PC-3 (cell line): ENCODE results near the gene ARHGAP15. TPM values are rescaled to one million over a fixed set of nuclear protein-coding genes. Genes with fewer than 3 reads are reported as not detected.

Source experiments
- ATAC-seq: fragments of 200-7000 bp; cut with Tn5 transposase; 2 replicates; pipeline ENCODE4 v1.9.1; 2020; ENCODE audit warnings: mild to moderate bottlenecking, moderate library complexity
- BruUV-seq: library from RNA; stranded (reverse); fragments of 400-500 nt; replicated peaks from 2 replicates; lab custom pipeline; 2021; lab: Mats Ljungman, UMichigan
- CTCF ChIA-PET: fragments of 300-600 bp; sonication (Branson Sonifier 250); formaldehyde crosslinking; loops from one replicate; lab custom pipeline; 2022; ENCODE audit warnings: antibody characterized with exemption; lab: Charles Lee
- POLR2A ChIA-PET: fragments of 300-600 bp; sonication (Branson Sonifier 250); formaldehyde crosslinking; loops from one replicate; lab custom pipeline; 2022; ENCODE audit warnings: antibody characterized with exemption; ENCODE audit not compliant: unreplicated experiment; lab: Charles Lee
- DNase-seq: peaks from one replicate; pipeline ENCODE4 v3.0.0-alpha.2; 2015
- H2AFZ ChIP-seq: fragments of 300-600 bp; sonication (generic); 2 replicates; pipeline ENCODE4 v1.6.0; 2016; ENCODE audit warnings: antibody characterized with exemption, low read length
- H3F3A ChIP-seq: fragments of 300-600 bp; sonication (generic); one replicate; pipeline ENCODE4 v1.6.0; 2017; ENCODE audit warnings: antibody characterized with exemption, low read length, control low read depth, mild to moderate bottlenecking; ENCODE audit not compliant: unreplicated experiment
- H3K27ac ChIP-seq: fragments of 300-600 bp; sonication (generic); 2 replicates; pipeline ENCODE4 v1.5.1; 2016; ENCODE audit warnings: mild to moderate bottlenecking, low read length
- H3K27me3 ChIP-seq: fragments of 300-600 bp; sonication (generic); 2 replicates; pipeline ENCODE4 v1.6.1; 2016; ENCODE audit warnings: low read length, mixed read lengths
- H3K36me3 ChIP-seq: fragments of 300-600 bp; sonication (generic); 2 replicates; pipeline ENCODE4 v1.6.1; 2016; ENCODE audit warnings: low read depth, mixed run types, low read length, mixed read lengths
- H3K4me1 ChIP-seq: fragments of 300-600 bp; sonication (generic); 2 replicates; pipeline ENCODE4 v1.5.1; 2016; ENCODE audit warnings: low read length; ENCODE audit not compliant: insufficient read depth
- H3K4me2 ChIP-seq: fragments of 300-600 bp; sonication (generic); 2 replicates; pipeline ENCODE4 v1.6.0; 2016; ENCODE audit warnings: low read length
- H3K4me3 ChIP-seq: fragments of 300-600 bp; sonication (generic); 2 replicates; pipeline ENCODE4 v1.5.1; 2016; ENCODE audit warnings: mild to moderate bottlenecking, low read length, mixed read lengths
- H3K79me2 ChIP-seq: fragments of 300-600 bp; sonication (generic); 2 replicates; pipeline ENCODE4 v1.6.1; 2017; ENCODE audit warnings: low read length, mixed read lengths
- H3K9ac ChIP-seq: fragments of 300-600 bp; sonication (generic); 2 replicates; pipeline ENCODE4 v1.6.0; 2016; ENCODE audit warnings: mild to moderate bottlenecking, low read length
- H3K9me2 ChIP-seq: fragments of 300-600 bp; sonication (generic); replicated peaks from 2 replicates; pipeline ENCODE4 v1.6.1; 2016; ENCODE audit warnings: mixed run types, low read length, mixed read lengths
- H3K9me3 ChIP-seq: fragments of 300-600 bp; sonication (generic); 2 replicates; pipeline ENCODE4 v1.6.1; 2016; ENCODE audit warnings: low read length, mixed read lengths
- H4K20me1 ChIP-seq: fragments of 300-600 bp; sonication (generic); 2 replicates; pipeline ENCODE4 v1.6.1; 2016; ENCODE audit warnings: low read length, mixed read lengths
- CTCF ChIP-seq: fragments of 300-600 bp; sonication (generic); conservative IDR thresholded peaks from 2 replicates; pipeline ENCODE4 v1.5.1; 2017; ENCODE audit warnings: antibody characterized with exemption, low read depth, mild to moderate bottlenecking, low read length
- EZH2 ChIP-seq: fragments of 300-600 bp; sonication (generic); IDR thresholded peaks from one replicate; pipeline ENCODE4 v1.6.1; 2017; ENCODE audit warnings: antibody characterized with exemption, mild to moderate bottlenecking, low read length; ENCODE audit not compliant: unreplicated experiment
- EZH2phosphoT487 ChIP-seq: fragments of 300-600 bp; sonication (generic); IDR thresholded peaks from 2 replicates; pipeline ENCODE4 v1.6.1; 2018; ENCODE audit warnings: mild to moderate bottlenecking, antibody characterized with exemption, low read length, borderline replicate concordance
- intact Hi-C: fragments of 100-400 bp; cut with micrococcal nuclease; formaldehyde crosslinking; loops from 2 replicates; pipeline ENCODE4 v1.9.0; 2023
- total RNA-seq: library from RNA; depleted of rRNA; stranded (reverse); fragments of >200 nt; gene quantifications from 2 replicates; pipeline ENCODE4 v1.2.3, GENCODE V29; 2014

ARHGAP15 gene
- total RNA-seq, 1 experiment from 2014 or later = not detected

GRCh38 chr2:143505542-143505941, 376.3 kb downstream of the ARHGAP15 start:
- intact Hi-C loops = no loop called here
- CTCF ChIA-PET = no interaction called here
- H2AFZ ChIP-seq = no peak overlapping the region
- H3K36me3 ChIP-seq = no peaks in the 10 kb centered on the region
- POLR2A ChIA-PET = no interaction called here
- H3K9me2 ChIP-seq = no peaks in the 10 kb centered on the region
- no peaks in the 10 kb centered on the region for H3K9me3 ChIP-seq
- DNase-seq (no peak), ATAC-seq (no peak)
- no peak overlapping the region for H3K4me3 ChIP-seq
- BruUV-seq = no TSS peak
- no peak overlapping the region for H3K27ac ChIP-seq
- H3K79me2 ChIP-seq = no peaks in the 10 kb centered on the region
- no peak overlapping the region for H3K4me2 ChIP-seq
- H4K20me1 ChIP-seq = no peaks in the 10 kb centered on the region
- H3F3A ChIP-seq = no peaks in the 10 kb centered on the region
- TF ChIP-seq EZH2phosphoT487 = no peak
- no peak for TF ChIP-seq CTCF
- TF ChIP-seq EZH2 = no peak
- no peaks in the 10 kb centered on the region for H3K27me3 ChIP-seq
- no peak overlapping the region for H3K9ac ChIP-seq
- H3K4me1 ChIP-seq = no peaks in the 10 kb centered on the region

- Histone ChIP-seq H3K4me2 (no peak overlapping the region), H3K9me2 (no peaks in the 10 kb centered on the region), H4K20me1 (no peaks in the 10 kb centered on the region), H3K4me3 (no peak overlapping the region), H3K27me3 (no peaks in the 10 kb centered on the region), H3K36me3 (no peaks in the 10 kb centered on the region), H3K9ac (no peak overlapping the region), H3F3A (no peaks in the 10 kb centered on the region), H3K9me3 (no peaks in the 10 kb centered on the region), H3K27ac (no peak overlapping the region), H3K79me2 (no peaks in the 10 kb centered on the region), H3K4me1 (peaks cover 15% of the 10 kb centered on the region; the same call in 1 of the 2 replicates), H2AFZ (no peak overlapping the region)
- DNase-seq (peak; percentile 30), ATAC-seq (no peak)
- intact Hi-C loops = no loop called here
- ChIA-PET CTCF (no interaction called here), POLR2A (no interaction called here)
- no TSS peak for BruUV-seq
- no peak for TF ChIP-seq EZH2
- TF ChIP-seq CTCF = peak; percentile 58
These were observed 383.9 kb downstream of the ARHGAP15 start for GRCh38 chr2:143513081-143513480.

- Histone ChIP-seq H4K20me1 (no peaks in the 10 kb centered on the region), H3F3A (no peaks in the 10 kb centered on the region), H3K36me3 (no peaks in the 10 kb centered on the region), H3K4me3 (no peak overlapping the region), H3K9me2 (no peaks in the 10 kb centered on the region), H3K9ac (no peak overlapping the region), H3K27ac (no peak overlapping the region), H3K4me2 (peak overlapping the region; percentile 19; the same call in 1 of the 2 replicates), H3K27me3 (no peaks in the 10 kb centered on the region), H3K79me2 (no peaks in the 10 kb centered on the region), H2AFZ (no peak overlapping the region), H3K9me3 (no peaks in the 10 kb centered on the region), H3K4me1 (peaks cover 15% of the 10 kb centered on the region; the same call in 1 of the 2 replicates)
- TF ChIP-seq EZH2 (no peak), CTCF (no peak), EZH2phosphoT487 (no peak)
- intact Hi-C loops = no loop called here
- POLR2A ChIA-PET = no interaction called here
- BruUV-seq = no TSS peak
- ATAC-seq (peak; percentile 98), DNase-seq (peak; percentile 63)
- CTCF ChIA-PET = interaction anchor here (0.7 kb wide), 1 partner anchor 212 kb away, joined by 3 read pairs; no protein-coding TSS in a partner anchor
These were observed 385.2 kb downstream of the ARHGAP15 start for GRCh38 chr2:143514413-143514812.
